DOHH2 (cell line): ENCODE data around the gene STX16.

Source experiments
- EZH2phosphoT487 ChIP-seq: fragments of 200-600 bp; sonication (generic); IDR thresholded peaks from 2 replicates; pipeline ENCODE4 v1.6.1; 2017; ENCODE audit warnings: borderline replicate concordance, mild to moderate bottlenecking, antibody characterized with exemption, low read length, moderate library complexity, mixed read lengths
- TF ChIP-seq, protein P1 (sequence below): fragments of 200-600 bp; sonication (generic); IDR thresholded peaks from one replicate; pipeline ENCODE4 v1.5.1; 2014; ENCODE audit warnings: antibody characterized with exemption, mild to moderate bottlenecking, low read depth, low read length; ENCODE audit not compliant: poor library complexity, severe bottlenecking

DNA sequence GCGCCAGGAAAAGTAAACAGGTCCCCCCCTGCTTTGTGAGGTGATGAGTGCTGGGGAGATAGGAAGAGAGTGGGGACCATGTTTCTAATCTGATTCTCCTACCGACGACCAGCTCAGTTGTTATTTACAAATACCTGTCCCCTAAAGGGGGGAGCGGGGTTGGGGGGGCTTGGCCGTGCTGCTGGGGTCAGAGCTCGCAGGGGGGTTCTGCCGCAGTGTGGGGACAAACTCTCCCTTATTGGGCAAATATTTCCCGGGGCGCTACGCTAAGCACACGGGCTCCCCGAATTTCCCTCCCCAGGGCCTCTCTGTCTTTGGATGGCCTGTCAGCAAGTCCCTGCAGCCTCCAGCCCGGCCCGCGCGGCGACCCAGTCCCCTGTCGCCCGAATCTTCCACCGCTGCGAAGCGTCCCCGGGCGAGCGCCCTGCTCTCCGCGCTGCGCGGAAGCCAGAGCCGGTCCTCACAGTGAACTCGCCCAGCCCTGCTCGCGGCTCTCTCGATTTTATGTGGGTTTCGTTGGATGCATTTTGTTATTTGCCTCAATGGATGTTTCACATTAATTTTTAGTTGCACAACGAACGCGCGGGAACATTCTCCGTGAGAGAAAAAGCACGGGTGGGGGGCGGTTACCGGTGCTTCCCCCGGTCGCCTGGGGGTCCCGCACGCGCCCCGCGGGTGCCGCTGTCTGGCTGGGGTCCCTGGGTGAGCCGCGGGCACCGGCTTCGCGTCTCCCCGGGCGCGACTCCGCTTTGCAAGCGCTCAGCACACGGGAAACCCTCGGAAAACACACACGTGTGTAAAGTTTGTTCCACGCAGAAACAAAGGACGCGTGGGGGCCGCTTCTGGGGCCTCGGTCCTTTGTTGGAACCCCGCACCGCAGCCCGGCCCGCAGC lies 1.5 kb upstream of the STX16 start:
- TF ChIP-seq, protein P1, sequence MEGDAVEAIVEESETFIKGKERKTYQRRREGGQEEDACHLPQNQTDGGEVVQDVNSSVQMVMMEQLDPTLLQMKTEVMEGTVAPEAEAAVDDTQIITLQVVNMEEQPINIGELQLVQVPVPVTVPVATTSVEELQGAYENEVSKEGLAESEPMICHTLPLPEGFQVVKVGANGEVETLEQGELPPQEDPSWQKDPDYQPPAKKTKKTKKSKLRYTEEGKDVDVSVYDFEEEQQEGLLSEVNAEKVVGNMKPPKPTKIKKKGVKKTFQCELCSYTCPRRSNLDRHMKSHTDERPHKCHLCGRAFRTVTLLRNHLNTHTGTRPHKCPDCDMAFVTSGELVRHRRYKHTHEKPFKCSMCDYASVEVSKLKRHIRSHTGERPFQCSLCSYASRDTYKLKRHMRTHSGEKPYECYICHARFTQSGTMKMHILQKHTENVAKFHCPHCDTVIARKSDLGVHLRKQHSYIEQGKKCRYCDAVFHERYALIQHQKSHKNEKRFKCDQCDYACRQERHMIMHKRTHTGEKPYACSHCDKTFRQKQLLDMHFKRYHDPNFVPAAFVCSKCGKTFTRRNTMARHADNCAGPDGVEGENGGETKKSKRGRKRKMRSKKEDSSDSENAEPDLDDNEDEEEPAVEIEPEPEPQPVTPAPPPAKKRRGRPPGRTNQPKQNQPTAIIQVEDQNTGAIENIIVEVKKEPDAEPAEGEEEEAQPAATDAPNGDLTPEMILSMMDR = no peak
- no peak for TF ChIP-seq EZH2phosphoT487
